Bronchus fibroblast of lung (primary cell): ENCODE data around the gene SGSM2. TPM values are rescaled to one million over a fixed set of nuclear protein-coding genes. Genes with fewer than 3 reads are reported as not detected.

Experiments used
- total RNA-seq: library from RNA; depleted of rRNA; stranded (reverse); fragments of >200 nt; gene quantifications from 2 replicates; pipeline ENCODE4 v1.2.3, GENCODE V29; 2015

The SGSM2 gene, protein sequence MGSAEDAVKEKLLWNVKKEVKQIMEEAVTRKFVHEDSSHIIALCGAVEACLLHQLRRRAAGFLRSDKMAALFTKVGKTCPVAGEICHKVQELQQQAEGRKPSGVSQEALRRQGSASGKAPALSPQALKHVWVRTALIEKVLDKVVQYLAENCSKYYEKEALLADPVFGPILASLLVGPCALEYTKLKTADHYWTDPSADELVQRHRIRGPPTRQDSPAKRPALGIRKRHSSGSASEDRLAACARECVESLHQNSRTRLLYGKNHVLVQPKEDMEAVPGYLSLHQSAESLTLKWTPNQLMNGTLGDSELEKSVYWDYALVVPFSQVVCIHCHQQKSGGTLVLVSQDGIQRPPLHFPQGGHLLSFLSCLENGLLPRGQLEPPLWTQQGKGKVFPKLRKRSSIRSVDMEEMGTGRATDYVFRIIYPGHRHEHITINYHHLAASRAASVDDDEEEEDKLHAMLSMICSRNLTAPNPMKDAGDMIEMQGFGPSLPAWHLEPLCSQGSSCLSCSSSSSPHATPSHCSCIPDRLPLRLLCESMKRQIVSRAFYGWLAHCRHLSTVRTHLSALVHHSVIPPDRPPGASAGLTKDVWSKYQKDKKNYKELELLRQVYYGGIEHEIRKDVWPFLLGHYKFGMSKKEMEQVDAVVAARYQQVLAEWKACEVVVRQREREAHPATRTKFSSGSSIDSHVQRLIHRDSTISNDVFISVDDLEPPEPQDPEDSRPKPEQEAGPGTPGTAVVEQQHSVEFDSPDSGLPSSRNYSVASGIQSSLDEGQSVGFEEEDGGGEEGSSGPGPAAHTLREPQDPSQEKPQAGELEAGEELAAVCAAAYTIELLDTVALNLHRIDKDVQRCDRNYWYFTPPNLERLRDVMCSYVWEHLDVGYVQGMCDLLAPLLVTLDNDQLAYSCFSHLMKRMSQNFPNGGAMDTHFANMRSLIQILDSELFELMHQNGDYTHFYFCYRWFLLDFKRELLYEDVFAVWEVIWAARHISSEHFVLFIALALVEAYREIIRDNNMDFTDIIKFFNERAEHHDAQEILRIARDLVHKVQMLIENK
- total RNA-seq = 11.3 and 14.3 TPM in 2 replicates

DNA sequence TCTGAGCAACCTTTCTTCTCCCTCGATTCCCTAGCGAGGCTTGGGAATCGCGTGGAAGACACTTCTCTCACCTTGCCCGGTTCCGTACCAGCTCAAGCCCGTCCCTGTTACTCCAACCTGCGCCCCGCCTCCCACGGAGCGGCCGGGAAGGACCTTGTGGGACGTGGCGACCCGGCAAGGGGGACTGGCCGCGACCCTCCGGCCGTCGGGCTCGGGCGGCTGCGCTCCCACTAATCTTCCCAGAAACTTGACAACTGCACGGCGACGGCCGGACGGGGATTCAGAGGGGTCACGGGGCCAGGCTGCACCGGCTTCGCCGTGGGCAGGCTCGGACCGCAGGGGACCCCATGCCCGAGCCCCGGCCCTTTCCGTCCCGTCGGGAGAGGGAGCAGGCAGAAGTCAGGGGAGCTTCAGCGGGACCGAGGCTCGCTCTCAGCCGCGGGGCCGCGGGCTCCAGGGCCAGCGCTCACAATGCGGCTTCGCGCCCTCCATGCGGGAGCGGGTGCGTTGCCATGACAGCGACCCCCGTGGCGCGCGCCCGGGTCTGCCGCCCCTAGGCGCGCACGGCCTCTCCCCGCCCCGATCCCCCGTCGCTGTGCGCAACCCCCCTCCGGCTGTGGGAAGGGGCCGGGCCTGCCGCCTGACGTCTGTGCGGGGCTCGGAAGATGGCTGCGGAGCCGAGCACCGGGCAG is at the start of gene SGSM2:
Gene SGSM2, plus strand, starts transcription at position 650 of the 692 bp plus-strand sequence. CDS start 188 bp downstream, outside the sequence.

DNA sequence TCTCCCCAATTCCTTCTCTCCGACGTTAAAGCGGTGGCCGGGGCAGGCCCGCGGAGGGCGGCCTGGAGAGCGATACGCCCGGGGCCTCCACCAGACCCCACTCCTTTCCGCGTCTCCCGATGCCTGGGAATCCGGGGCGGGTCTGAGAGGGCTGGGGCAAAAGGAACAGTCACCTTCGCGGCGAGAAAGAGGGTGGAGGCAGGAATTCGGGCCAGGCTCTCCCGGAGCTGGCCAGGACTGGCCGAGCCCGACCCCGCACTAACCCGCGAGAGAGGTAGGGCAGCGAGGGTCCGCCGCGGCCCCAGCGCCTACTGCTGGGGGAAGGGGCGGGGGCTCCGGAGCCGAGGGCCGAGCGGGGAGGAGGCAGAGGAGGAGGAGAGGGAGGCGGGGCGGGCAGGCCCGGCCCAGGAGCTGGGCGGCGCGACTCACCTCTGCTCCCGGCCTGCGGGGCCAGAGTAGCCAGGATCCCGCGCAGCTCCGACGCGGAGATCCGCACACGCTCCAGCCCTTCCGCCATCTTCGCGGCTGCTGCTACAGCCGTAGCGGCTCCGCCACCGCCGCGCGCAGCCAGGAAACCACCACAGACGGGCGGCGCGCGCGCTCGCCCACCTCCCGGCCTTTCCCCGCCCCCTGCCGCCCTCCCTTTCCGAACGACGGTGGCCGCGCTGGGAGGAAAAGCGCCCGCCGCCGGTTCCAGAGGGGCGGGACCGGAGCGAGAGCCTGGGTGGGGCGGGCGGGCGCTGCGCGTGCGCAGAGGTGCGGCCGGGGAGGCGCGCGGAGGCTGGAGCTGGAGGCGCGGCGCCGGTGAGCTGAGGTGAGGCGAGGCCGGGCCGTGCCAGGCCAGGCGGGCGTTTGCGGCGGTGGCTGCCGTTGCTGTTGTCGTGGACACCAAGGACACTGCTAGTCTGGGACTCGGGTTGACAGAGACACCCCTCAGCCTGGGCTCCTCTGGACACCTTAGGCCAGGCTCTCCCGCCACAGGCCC is 33.8 kb upstream of the SGSM2 start, which contains the start of the genes SMG6 and SRR:
Gene SMG6, minus strand, starts transcription at position 582 of the 985 bp plus-strand sequence. Its CDS starts 65 bp downstream, at position 517.
Gene SRR, plus strand, starts transcription at position 747 of the 985 bp plus-strand sequence. CDS start 11,611 bp downstream, outside the sequence.

DNA sequence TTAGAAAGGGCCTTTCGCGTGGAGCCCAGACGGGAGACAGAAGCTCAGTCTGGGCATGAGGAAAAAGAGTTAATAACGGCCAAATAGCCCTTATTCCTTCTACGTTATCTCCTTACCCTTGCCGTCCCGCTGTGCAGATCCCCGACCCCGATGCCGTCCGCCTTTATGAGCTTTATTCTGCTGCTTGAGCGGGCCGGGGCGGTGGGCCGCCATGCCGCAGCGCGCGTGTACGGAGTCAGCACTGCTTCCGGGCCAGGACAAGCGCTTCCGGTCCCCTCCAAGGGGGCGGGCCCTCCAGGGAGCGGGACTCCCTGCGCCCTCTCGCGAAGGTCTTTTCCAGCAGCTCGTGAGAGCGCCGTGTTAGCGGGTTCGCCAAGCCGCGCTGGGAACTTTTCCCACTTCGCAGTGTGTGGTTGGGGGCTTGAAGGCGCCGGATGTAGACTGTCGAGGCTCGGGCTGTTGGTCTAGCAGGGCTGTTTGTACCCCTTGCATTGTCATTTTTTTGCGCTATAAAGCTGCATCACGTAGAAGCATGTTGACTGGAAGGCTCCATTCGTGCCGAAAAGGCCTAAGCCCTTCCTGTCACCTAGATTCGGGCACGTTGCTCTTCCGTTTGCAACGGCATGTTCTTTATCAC is 968 bp upstream of the SGSM2 start, which contains the start of gene TSR1:
Gene TSR1, minus strand, starts transcription at position 243 of the 637 bp plus-strand sequence. Its CDS starts 30 bp downstream, at position 213.

DNA sequence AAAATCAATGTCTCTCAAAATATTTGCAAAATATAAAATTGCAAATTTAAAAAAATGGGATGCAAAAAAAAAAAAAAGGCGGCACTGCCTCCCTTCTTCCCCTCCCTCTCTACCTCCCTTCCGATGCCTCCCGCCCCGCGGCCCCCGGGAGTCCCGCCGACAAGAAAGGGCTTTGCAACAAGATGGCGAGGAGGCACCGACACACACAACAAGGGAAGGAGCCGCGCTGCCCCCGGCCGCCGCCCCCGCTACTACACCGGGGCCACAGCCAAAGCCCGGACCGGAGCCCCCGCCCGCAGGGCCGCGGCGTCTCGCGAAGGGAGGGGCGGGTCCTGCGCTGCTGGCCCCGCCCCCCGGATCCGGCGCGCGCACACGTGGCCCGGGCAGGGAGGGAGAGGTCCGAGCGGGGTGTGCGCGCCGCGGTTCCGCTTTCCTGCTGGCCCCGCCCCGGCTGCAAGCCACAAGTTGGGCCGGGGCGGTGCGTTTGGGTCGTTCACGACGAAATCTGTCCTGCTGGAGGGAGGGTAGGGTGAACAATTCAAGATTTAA is 63.6 kb downstream of the SGSM2 start, which contains the start of gene MNT:
Gene MNT, minus strand, starts transcription at position 184 of the 549 bp plus-strand sequence. CDS start 348 bp downstream, outside the sequence.

Other genes starting within 250 kb of the SGSM2 start
- 23.3 and 25.1 TPM in 2 replicates for gene SMG6, start 33.7 kb upstream of the SGSM2 start, total RNA-seq
- gene SRR, start 33.6 kb upstream of the SGSM2 start, total RNA-seq = 32.7 and 37.5 TPM in 2 replicates
- 57.4 and 60.2 TPM in 2 replicates for gene TSR1, start 1.0 kb upstream of the SGSM2 start, total RNA-seq
- gene MNT, start 63.6 kb downstream of the SGSM2 start, total RNA-seq = 5.4 TPM in 2 replicates
- 10.9 and 12.2 TPM in 2 replicates for gene METTL16, start 174.4 kb downstream of the SGSM2 start, total RNA-seq